IMR-90 (cell line): ENCODE measurements around the gene STAT5A. TPM values are rescaled to one million over a fixed set of nuclear protein-coding genes. Genes with fewer than 3 reads are reported as not detected.

Experiments
- ATAC-seq: fragments of 200-7000 bp; cut with Tn5 transposase; 2 replicates; pipeline ENCODE4 v1.9.1; 2020; ENCODE audit warnings: low read depth, mild to moderate bottlenecking, moderate library complexity
- BruUV-seq: library from RNA; stranded (reverse); fragments of 400-500 nt; replicated peaks from 2 replicates; lab custom pipeline; 2021; lab: Mats Ljungman, UMichigan
- CTCF ChIA-PET: fragments of 300-600 bp; formaldehyde crosslinking; extraction: SDS; loops from one replicate; lab custom pipeline; 2021; ENCODE audit warnings: antibody characterized with exemption; lab: Yijun Ruan, JAX
- POLR2A ChIA-PET: fragments of 300-600 bp; sonication (Branson Sonifier 250); formaldehyde crosslinking; loops from one replicate; lab custom pipeline; 2022; ENCODE audit warnings: antibody characterized with exemption; ENCODE audit not compliant: unreplicated experiment; lab: Charles Lee
- DNase-seq: peaks from one replicate; pipeline ENCODE4 v3.0.0; 2013
- H2AFZ ChIP-seq: replicated peaks from 2 replicates; pipeline ENCODE3; 2013; ENCODE audit warnings: low read length, mild to moderate bottlenecking; ENCODE audit not compliant: poor library complexity
- H2AK5ac ChIP-seq: 2 replicates; pipeline ENCODE4 v1.6.1; 2013; ENCODE audit warnings: low read depth, low read length, inconsistent platforms
- H2AK9ac ChIP-seq: replicated peaks from 2 replicates; pipeline ENCODE3; 2013; ENCODE audit warnings: mild to moderate bottlenecking, low read depth, low read length, moderate library complexity; ENCODE audit not compliant: poor library complexity
- H2BK120ac ChIP-seq: 2 replicates; pipeline ENCODE4 v1.6.1; 2013; ENCODE audit warnings: low read depth, low read length, inconsistent platforms
- H2BK15ac ChIP-seq: 3 replicates; pipeline ENCODE4 v1.6.1; 2013; ENCODE audit warnings: low read depth, low read length, inconsistent platforms
- H2BK20ac ChIP-seq: 2 replicates; pipeline ENCODE4 v1.6.1; 2013; ENCODE audit warnings: low read depth, mild to moderate bottlenecking, inconsistent platforms, low read length, moderate library complexity
- H2BK5ac ChIP-seq: 2 replicates; pipeline ENCODE4 v1.6.1; 2013; ENCODE audit warnings: mild to moderate bottlenecking, low read depth, low read length, inconsistent platforms; ENCODE audit not compliant: poor library complexity, severe bottlenecking
- H3K14ac ChIP-seq: replicated peaks from 2 replicates; pipeline ENCODE4 v1.6.1; 2013; ENCODE audit warnings: low read depth, low read length, inconsistent platforms
- H3K18ac ChIP-seq: 2 replicates; pipeline ENCODE4 v1.6.1; 2013; ENCODE audit warnings: low read depth, low read length, control low read depth
- H3K23ac ChIP-seq: 2 replicates; pipeline ENCODE4 v1.6.1; 2013; ENCODE audit warnings: low read depth, low read length, inconsistent platforms
- H3K27ac ChIP-seq: 2 replicates; pipeline ENCODE4 v1.5.1; 2013; ENCODE audit warnings: mild to moderate bottlenecking, control low read depth, low read length; ENCODE audit not compliant: insufficient read depth
- H3K27me3 ChIP-seq: 2 replicates; pipeline ENCODE4 v1.6.1; 2013; ENCODE audit warnings: low read length; ENCODE audit not compliant: control insufficient read depth, insufficient read depth
- H3K36me3 ChIP-seq: 2 replicates; pipeline ENCODE4 v1.6.1; 2013; ENCODE audit warnings: low read length, mixed read lengths; ENCODE audit not compliant: control insufficient read depth, insufficient read depth
- H3K4ac ChIP-seq: 2 replicates; pipeline ENCODE4 v1.6.1; 2013; ENCODE audit warnings: low read depth, low read length, inconsistent platforms
- H3K4me1 ChIP-seq: 2 replicates; pipeline ENCODE4 v1.6.1; 2013; ENCODE audit warnings: low read length, mixed read lengths; ENCODE audit not compliant: control insufficient read depth, insufficient read depth
- H3K4me2 ChIP-seq: 2 replicates; pipeline ENCODE4 v1.6.1; 2013; ENCODE audit warnings: low read depth, mild to moderate bottlenecking, control low read depth, low read length, moderate library complexity
- H3K4me3 ChIP-seq: 2 replicates; pipeline ENCODE4 v1.5.1; 2013; ENCODE audit warnings: low read depth, mild to moderate bottlenecking, control low read depth, low read length, moderate library complexity; ENCODE audit not compliant: insufficient read depth
- H3K56ac ChIP-seq: 2 replicates; pipeline ENCODE4 v1.6.1; 2013; ENCODE audit warnings: low read length, inconsistent platforms; ENCODE audit not compliant: insufficient read depth; ENCODE audit errors: extremely low read depth
- H3K79me1 ChIP-seq, 2 experiments: 2 replicates each; pipeline ENCODE4 v1.6.1; 2013; ENCODE audit warnings: low read length in 2 of 2, inconsistent platforms in 1 of 2, low read depth in 1 of 2
- H3K9ac ChIP-seq: 2 replicates; pipeline ENCODE4 v1.6.1; 2013; ENCODE audit warnings: low read depth, low read length, control low read depth
- H3K9me1 ChIP-seq: 2 replicates; pipeline ENCODE4 v1.6.1; 2013; ENCODE audit warnings: low read length, inconsistent platforms; ENCODE audit not compliant: insufficient read depth
- H3K9me3 ChIP-seq: 2 replicates; pipeline ENCODE4 v1.6.1; 2013; ENCODE audit warnings: low read length; ENCODE audit not compliant: control insufficient read depth, insufficient read depth
- H4K20me1 ChIP-seq: 2 replicates; pipeline ENCODE4 v1.6.1; 2013; ENCODE audit warnings: low read length, inconsistent platforms; ENCODE audit not compliant: insufficient read depth
- H4K5ac ChIP-seq: 2 replicates; pipeline ENCODE4 v1.6.1; 2013; ENCODE audit warnings: mild to moderate bottlenecking, low read depth, low read length, control low read depth
- H4K8ac ChIP-seq, 2 experiments: 2 replicates each; pipeline ENCODE4 v1.6.1; 2013; ENCODE audit warnings: low read depth in 2 of 2, low read length in 2 of 2, control low read depth in 1 of 2, inconsistent platforms in 1 of 2
- H4K91ac ChIP-seq: 2 replicates; pipeline ENCODE4 v1.6.1; 2013; ENCODE audit warnings: low read depth, low read length, inconsistent platforms; ENCODE audit not compliant: insufficient read depth
- BHLHE40 ChIP-seq: fragments of 150-350 bp; IDR thresholded peaks from 2 replicates; pipeline ENCODE4 v1.6.1; 2016; ENCODE audit warnings: mild to moderate bottlenecking, low read depth, low read length
- FOS ChIP-seq: fragments of 150-350 bp; IDR thresholded peaks from 2 replicates; pipeline ENCODE4 v1.6.1; 2016; ENCODE audit warnings: low read depth, low read length
- MAFK ChIP-seq: IDR thresholded peaks from 2 replicates; pipeline ENCODE4 v1.6.1; 2012; ENCODE audit warnings: low read depth, low read length, improper control_type of control experiment
- SMC3 ChIP-seq: fragments of 150-350 bp; IDR thresholded peaks from 2 replicates; pipeline ENCODE4 v1.6.1; 2016; ENCODE audit warnings: low read depth, mild to moderate bottlenecking, antibody characterized with exemption, low read length, moderate library complexity
- WGBS, 2 experiments: methylation state at CpG; one replicate each; pipeline versions ENCODE4 v1.1.5 to v1.1.7; 2013; ENCODE audit warnings: missing lambda C conversion rate in 2 of 2; ENCODE audit not compliant: insufficient read length in 1 of 2; ENCODE audit errors: extremely low coverage in 2 of 2; 5-methylcytosine and 5-hydroxymethylcytosine counted together
- dilution Hi-C: fragments of 300-500 bp; cut with HindIII; formaldehyde crosslinking; loops from one replicate; pipeline ENCODE4 v1.14.3; 2018; ENCODE audit warnings: low sequenced_read_pairs; ENCODE audit not compliant: unreplicated experiment
- in situ Hi-C: fragments of 300-500 bp; cut with MboI; formaldehyde crosslinking; loops from 3 replicates; pipeline ENCODE4 v1.14.3; 2019; ENCODE audit warnings: low sequenced_read_pairs, inconsistent platforms, mixed read lengths
- intact Hi-C: fragments of 100-400 bp; cut with micrococcal nuclease; formaldehyde crosslinking; loops from 2 replicates; pipeline ENCODE4 v1.10.0; 2022
- polyA plus RNA-seq, 3 experiments: library from polyadenylated mRNA; depleted of rRNA; stranded (reverse); fragments of >200 nt; gene quantifications; 2 replicates each; pipeline ENCODE4 v1.2.3, GENCODE V29; 2012; ENCODE audit warnings: low replicate concordance in 1 of 3
- total RNA-seq: library from RNA; depleted of rRNA; stranded (reverse); fragments of >200 nt; gene quantifications from 2 replicates; pipeline ENCODE4 v1.2.3, GENCODE V29; 2012

The STAT5A gene
- total and polyA plus RNA-seq, 2 of the 4 experiments (the other 2 are of a cell fraction): 1.3 to 1.4 TPM

- H3K27ac ChIP-seq: peak overlapping the region; percentile 86
- WGBS, 2 experiments: no CpG with 5 or more reads among the region's 2 CpGs
- peak overlapping the region; percentile 9; the same call in 1 of the 2 replicates for H2BK120ac ChIP-seq
- dilution Hi-C loops (no loop called here), intact Hi-C loops (no loop called here), in situ Hi-C loops (no loop called here)
- CTCF ChIA-PET: no interaction called here
- BruUV-seq: no TSS peak
- H2AFZ ChIP-seq: no peak overlapping the region
- peaks cover 18% of the 10 kb centered on the region for H3K9me1 ChIP-seq
- no peak overlapping the region; the same call in 2 of the 3 replicates for H2BK15ac ChIP-seq
- TF ChIP-seq SMC3: no peak
- no peak for TF ChIP-seq MAFK
- TF ChIP-seq FOS: no peak
- TF ChIP-seq BHLHE40: no peak
- peak overlapping the region; percentile 86 for H2BK5ac ChIP-seq
- no peaks in the 10 kb centered on the region for H3K36me3 ChIP-seq
- H3K4me3 ChIP-seq: no peak overlapping the region
- H4K20me1 ChIP-seq: peaks cover 32% of the 10 kb centered on the region
- H3K4me1 ChIP-seq: peaks cover 13% of the 10 kb centered on the region
- H2AK9ac ChIP-seq: no peak overlapping the region
- no peak overlapping the region; the same call in 1 of the 2 replicates for H3K14ac ChIP-seq
- H4K8ac ChIP-seq: peak overlapping the region in 1 of 2 experiments; percentile 44; a peak in 2 of 4 replicates
- peak overlapping the region; percentile 35 for H3K4ac ChIP-seq
- no peak overlapping the region; the same call in 1 of the 2 replicates for H3K56ac ChIP-seq
- ATAC-seq (no peak), DNase-seq (no peak)
- H2AK5ac ChIP-seq: no peak overlapping the region
- no peak overlapping the region for H2BK20ac ChIP-seq
- peak overlapping the region; percentile 60; the same call in 1 of the 2 replicates for H4K91ac ChIP-seq
- peaks cover 14 to 62% of the 10 kb centered on the region in 2 experiments for H3K79me1 ChIP-seq
- H3K9me3 ChIP-seq: no peaks in the 10 kb centered on the region
- no peaks in the 10 kb centered on the region for H3K27me3 ChIP-seq
- H3K18ac ChIP-seq: peak overlapping the region; percentile 83; the same call in 1 of the 2 replicates
- H3K4me2 ChIP-seq: peak overlapping the region; percentile 50
- no peak overlapping the region for H3K23ac ChIP-seq
- H3K9ac ChIP-seq: no peak overlapping the region; the same call in 1 of the 2 replicates
- POLR2A ChIA-PET: no interaction called here
- H4K5ac ChIP-seq: peak overlapping the region; percentile 35; the same call in 1 of the 2 replicates
These were observed 21.8 kb upstream of the STAT5A start for GRCh38 chr17:42266462-42266861.
